ENCODE measurements around the gene RPRD2. TPM values are rescaled to one million over a fixed set of nuclear protein-coding genes. Genes with fewer than 3 reads are reported as not detected.

Gene RPRD2
- total RNA-seq, 1 experiment from 2014 or later = 26.7 TPM

DNA sequence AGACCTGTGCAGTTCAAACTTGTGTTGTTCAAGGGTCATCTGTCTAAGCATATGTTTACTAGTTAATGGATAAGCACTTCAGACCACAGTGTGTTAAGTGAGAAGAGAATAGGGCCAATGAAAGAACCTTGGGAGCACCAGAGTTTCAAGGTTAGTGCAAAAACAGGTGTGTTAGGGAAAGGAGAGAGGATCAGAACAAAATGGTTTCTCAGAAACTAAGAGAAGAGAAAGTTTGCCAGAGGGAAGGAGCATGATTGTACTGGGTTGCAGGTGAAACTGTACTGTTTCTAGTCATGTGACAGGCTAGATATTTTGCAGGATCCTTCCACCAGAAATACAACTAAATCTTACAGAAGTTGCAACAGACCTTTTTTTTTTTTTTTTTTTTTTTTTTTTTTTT, 23.3 kb downstream of the RPRD2 start:
- ATAC-seq = no peak
- no peaks in the 10 kb centered on the region for H3K36me3 ChIP-seq (ENCODE audit: control insufficient read depth in 1 of 2, insufficient read depth in 2 of 2, low read length in 2 of 2)
- intact Hi-C loops (cut with micrococcal nuclease) = no loop called here

More for the DNA sequence above, 23.3 kb downstream of the RPRD2 start:
- H3K4me1 ChIP-seq (ENCODE audit: control insufficient read depth in 1 of 2, insufficient read depth in 2 of 2, low read length in 2 of 2) = no peaks in the 10 kb centered on the region
- H3K9me2 ChIP-seq (ENCODE audit: insufficient read depth) = no peaks in the 10 kb centered on the region
- no peak overlapping the region for H3K9ac ChIP-seq (ENCODE audit: low read length)
- ChIA-PET POLR2A (no interaction called here), CTCF (no interaction called here), RAD21 (ENCODE audit: low non-redundant PET in 1 of 2, low total read pairs in 2 of 2, uncharacterized antibody in 2 of 2, unreplicated experiment in 2 of 2) (no interaction called here)
- no TSS peak for BruUV-seq (replicated peaks)
- peaks cover 78% of the 10 kb centered on the region for H3K79me2 ChIP-seq (ENCODE audit: insufficient read depth, low read length)
- peaks cover 6% of the 10 kb centered on the region; the same call in 1 of the 2 replicates for H4K20me1 ChIP-seq (ENCODE audit: insufficient read depth)
- H2AFZ ChIP-seq (ENCODE audit: low read depth, low read length, poor library complexity, severe bottlenecking) = no peak overlapping the region
- no peak overlapping the region for H3K4me3 ChIP-seq (replicated peaks in 1 of 2; ENCODE audit: low read depth in 1 of 2, low read length in 2 of 2)
- DNase-seq (ENCODE audit: low read depth, low spot score) = no peak
- no peaks in the 10 kb centered on the region for H3K9me3 ChIP-seq (ENCODE audit: control insufficient read depth in 1 of 2, insufficient read depth in 1 of 2, low read depth in 1 of 2, low read length in 2 of 2)
- H3K27me3 ChIP-seq (ENCODE audit: insufficient read depth, low read length) = no peaks in the 10 kb centered on the region
- TF ChIP-seq POLR2AphosphoS5 (IDR thresholded peaks at IDR 0.05; ENCODE audit: low read depth, low read length) = no peak
- TF ChIP-seq SP1 (IDR thresholded peaks at IDR 0.05; ENCODE audit: low read depth) = no peak
- TF ChIP-seq SIN3A (IDR thresholded peaks at IDR 0.05; ENCODE audit: low read depth) = no peak
- no peak for TF ChIP-seq POLR2A (IDR thresholded peaks at IDR 0.05; ENCODE audit: borderline replicate concordance, extremely low read depth, insufficient read depth, insufficient read length)
- no peak for TF ChIP-seq SRF (IDR thresholded peaks at IDR 0.05; ENCODE audit: low read depth)
- TF ChIP-seq CEBPB (IDR thresholded peaks at IDR 0.05; ENCODE audit: low read depth) = no peak
- TF ChIP-seq FOSL1 (IDR thresholded peaks at IDR 0.05; ENCODE audit: low read depth) = no peak
- TF ChIP-seq ZFX (IDR thresholded peaks at IDR 0.05) = no peak
- TF ChIP-seq TCF7L2 (IDR thresholded peaks at IDR 0.05; ENCODE audit: borderline replicate concordance, extremely low read depth, insufficient read depth, insufficient read length) = no peak
- TF ChIP-seq, protein P1, sequence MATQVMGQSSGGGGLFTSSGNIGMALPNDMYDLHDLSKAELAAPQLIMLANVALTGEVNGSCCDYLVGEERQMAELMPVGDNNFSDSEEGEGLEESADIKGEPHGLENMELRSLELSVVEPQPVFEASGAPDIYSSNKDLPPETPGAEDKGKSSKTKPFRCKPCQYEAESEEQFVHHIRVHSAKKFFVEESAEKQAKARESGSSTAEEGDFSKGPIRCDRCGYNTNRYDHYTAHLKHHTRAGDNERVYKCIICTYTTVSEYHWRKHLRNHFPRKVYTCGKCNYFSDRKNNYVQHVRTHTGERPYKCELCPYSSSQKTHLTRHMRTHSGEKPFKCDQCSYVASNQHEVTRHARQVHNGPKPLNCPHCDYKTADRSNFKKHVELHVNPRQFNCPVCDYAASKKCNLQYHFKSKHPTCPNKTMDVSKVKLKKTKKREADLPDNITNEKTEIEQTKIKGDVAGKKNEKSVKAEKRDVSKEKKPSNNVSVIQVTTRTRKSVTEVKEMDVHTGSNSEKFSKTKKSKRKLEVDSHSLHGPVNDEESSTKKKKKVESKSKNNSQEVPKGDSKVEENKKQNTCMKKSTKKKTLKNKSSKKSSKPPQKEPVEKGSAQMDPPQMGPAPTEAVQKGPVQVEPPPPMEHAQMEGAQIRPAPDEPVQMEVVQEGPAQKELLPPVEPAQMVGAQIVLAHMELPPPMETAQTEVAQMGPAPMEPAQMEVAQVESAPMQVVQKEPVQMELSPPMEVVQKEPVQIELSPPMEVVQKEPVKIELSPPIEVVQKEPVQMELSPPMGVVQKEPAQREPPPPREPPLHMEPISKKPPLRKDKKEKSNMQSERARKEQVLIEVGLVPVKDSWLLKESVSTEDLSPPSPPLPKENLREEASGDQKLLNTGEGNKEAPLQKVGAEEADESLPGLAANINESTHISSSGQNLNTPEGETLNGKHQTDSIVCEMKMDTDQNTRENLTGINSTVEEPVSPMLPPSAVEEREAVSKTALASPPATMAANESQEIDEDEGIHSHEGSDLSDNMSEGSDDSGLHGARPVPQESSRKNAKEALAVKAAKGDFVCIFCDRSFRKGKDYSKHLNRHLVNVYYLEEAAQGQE (IDR thresholded peaks at IDR 0.05; ENCODE audit: low read depth) = no peak
- no peak for TF ChIP-seq YY1 (IDR thresholded peaks at IDR 0.05; ENCODE audit: extremely low read depth, insufficient replicate concordance, low read depth, low read length)
- TF ChIP-seq, protein P2, sequence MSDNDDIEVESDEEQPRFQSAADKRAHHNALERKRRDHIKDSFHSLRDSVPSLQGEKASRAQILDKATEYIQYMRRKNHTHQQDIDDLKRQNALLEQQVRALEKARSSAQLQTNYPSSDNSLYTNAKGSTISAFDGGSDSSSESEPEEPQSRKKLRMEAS (IDR thresholded peaks at IDR 0.05) = no peak
- no peak for TF ChIP-seq CBX3 (IDR thresholded peaks at IDR 0.05; ENCODE audit: low read depth)
- no peak for TF ChIP-seq ELF1 (IDR thresholded peaks at IDR 0.05; ENCODE audit: borderline replicate concordance, low read depth)
- TF ChIP-seq ATF3 (IDR thresholded peaks at IDR 0.05) = no peak
- no peak for TF ChIP-seq RAD21 (IDR thresholded peaks at IDR 0.05; ENCODE audit: low read depth)
- H3K27ac ChIP-seq (ENCODE audit: low read depth, low read length) = no peak overlapping the region
- H3K4me2 ChIP-seq (ENCODE audit: low read length) = no peak overlapping the region
